ENCODE measurements around the gene SREBF2. TPM values are rescaled to one million over a fixed set of nuclear protein-coding genes. Genes with fewer than 3 reads are reported as not detected.

Gene SREBF2
- total and polyA plus RNA-seq, 9 of the 15 experiments (the other 6 are each of a cell fraction or from before 2014, with no cell fraction given): 1.1 to 84.2 (median 26.9) TPM

GRCh38 chr22:41800348-41801146, 32.4 kb upstream of the SREBF2 start, which contains the start of gene CCDC134 (continued):
- TF ChIP-seq AFF4 (CRISPR knock-in tag; IDR thresholded peaks at IDR 0.05) (peak; percentile 90; the same call in 1 of the 2 replicates), ZNF639 (CRISPR knock-in tag; conservative IDR thresholded peaks at IDR 0.05 in 1 of 2, IDR thresholded peaks at IDR 0.05 in 1 of 2) (no peak), COPS2 (conservative IDR thresholded peaks at IDR 0.05) (no peak), ELF1 (tag; IDR thresholded peaks at IDR 0.05) (0 out of 2 replicates have a peak, but pooled peaks have one; percentile 37), SP2 (IDR thresholded peaks at IDR 0.05; ENCODE audit: extremely low read depth, low read depth, low read length, poor library complexity, severe bottlenecking) (peak; percentile 34), MAZ (CRISPR knock-in tag; conservative IDR thresholded peaks at IDR 0.05 in 1 of 2, IDR thresholded peaks at IDR 0.05 in 1 of 2) (peak; percentile 71 to 72), ZC3H11A (IDR thresholded peaks at IDR 0.05; ENCODE audit: low read depth, low read length) (no peak), POLR2G (IDR thresholded peaks at IDR 0.05; ENCODE audit: low read depth, low read length) (peak; percentile 96), SRSF3 (IDR thresholded peaks at IDR 0.05; ENCODE audit: insufficient read depth, low read length) (no peak), CTBP1 (IDR thresholded peaks at IDR 0.05; ENCODE audit: borderline replicate concordance) (no peak; the same call in 1 of the 2 replicates), TAF7 (tag; IDR thresholded peaks at IDR 0.05) (peak; percentile 66; the same call in 1 of the 2 replicates), IFI16 (CRISPR knock-in tag; IDR thresholded peaks at IDR 0.05) (no peak), UBTF (IDR thresholded peaks at IDR 0.05; ENCODE audit: borderline replicate concordance in 1 of 2, low read depth in 2 of 2, low read length in 2 of 2) (no peak), MNT (conservative IDR thresholded peaks at IDR 0.05) (0 out of 4 replicates have a peak, but pooled peaks of 1 of the 2 experiments have one; percentile 33), ARHGAP35 (IDR thresholded peaks at IDR 0.05; ENCODE audit: partially characterized antibody) (no peak), TBP (optimal IDR thresholded peaks at IDR 0.05; ENCODE audit: low read depth, low read length) (peak; percentile 95)
